Trophoblast cell (in vitro differentiated cells and primary cell): ENCODE data around the gene DCX.

Experiments used
- DNase-seq, 2 donors: peaks; one replicate each; pipeline ENCODE4 v3.0.0-alpha.2; 2016
- H2AFZ ChIP-seq: 2 replicates; pipeline ENCODE4 v1.6.1; 2013; ENCODE audit warnings: low read length, moderate library complexity, mild to moderate bottlenecking; ENCODE audit not compliant: insufficient read depth, poor library complexity
- H2AK5ac ChIP-seq: 2 replicates; pipeline ENCODE4 v1.6.1; 2013; ENCODE audit warnings: mild to moderate bottlenecking, low read length
- H2BK120ac ChIP-seq: 2 replicates; pipeline ENCODE4 v1.6.1; 2013; ENCODE audit warnings: low read length, mild to moderate bottlenecking, moderate library complexity; ENCODE audit not compliant: insufficient read depth, poor library complexity
- H2BK12ac ChIP-seq: 2 replicates; pipeline ENCODE4 v1.6.1; 2013; ENCODE audit warnings: mild to moderate bottlenecking, low read length, moderate library complexity
- H2BK5ac ChIP-seq: 2 replicates; pipeline ENCODE4 v1.6.1; 2013; ENCODE audit warnings: low read length, low read depth, moderate library complexity, mild to moderate bottlenecking; ENCODE audit not compliant: poor library complexity
- H3K14ac ChIP-seq: 2 replicates; pipeline ENCODE4 v1.6.1; 2013; ENCODE audit warnings: mild to moderate bottlenecking, low read length
- H3K18ac ChIP-seq: 2 replicates; pipeline ENCODE4 v1.6.1; 2013; ENCODE audit warnings: mild to moderate bottlenecking, low read length
- H3K23ac ChIP-seq: 2 replicates; pipeline ENCODE4 v1.6.1; 2013; ENCODE audit warnings: low read length
- H3K27ac ChIP-seq: 2 replicates; pipeline ENCODE4 v1.5.1; 2013; ENCODE audit warnings: low read depth, mild to moderate bottlenecking, inconsistent platforms, low read length, moderate library complexity
- H3K27me3 ChIP-seq: 2 replicates; pipeline ENCODE4 v1.6.1; 2013; ENCODE audit warnings: inconsistent platforms, mild to moderate bottlenecking, low read length, moderate library complexity; ENCODE audit not compliant: insufficient read depth
- H3K36me3 ChIP-seq, 2 experiments: 1 replicate in 1 of 2; 2 replicates in 1 of 2; pipeline ENCODE4 v1.6.1; 2013; ENCODE audit warnings: low read length in 2 of 2, mild to moderate bottlenecking in 2 of 2, moderate library complexity in 1 of 2; ENCODE audit not compliant: insufficient read depth in 2 of 2, control insufficient read depth in 1 of 2
- H3K4ac ChIP-seq: 2 replicates; pipeline ENCODE4 v1.6.1; 2013; ENCODE audit warnings: low read depth, mild to moderate bottlenecking, low read length, moderate library complexity
- H3K4me1 ChIP-seq, 2 experiments: 1 replicate in 1 of 2; 2 replicates in 1 of 2; pipeline ENCODE4 v1.6.1; 2013; ENCODE audit warnings: low read length in 2 of 2, mild to moderate bottlenecking in 2 of 2, moderate library complexity in 1 of 2; ENCODE audit not compliant: insufficient read depth in 2 of 2, control insufficient read depth in 1 of 2
- H3K4me2 ChIP-seq: 2 replicates; pipeline ENCODE4 v1.6.1; 2013; ENCODE audit warnings: inconsistent platforms, mild to moderate bottlenecking, low read length, moderate library complexity
- H3K4me3 ChIP-seq: 2 replicates; pipeline ENCODE4 v1.5.1; 2013; ENCODE audit warnings: mild to moderate bottlenecking, low read depth, low read length, inconsistent platforms
- H3K79me1 ChIP-seq: one replicate; pipeline ENCODE4 v1.6.1; 2013; ENCODE audit warnings: low read length
- H3K79me2 ChIP-seq: 2 replicates; pipeline ENCODE4 v1.6.1; 2013; ENCODE audit warnings: low read length, mild to moderate bottlenecking; ENCODE audit not compliant: control insufficient read depth, insufficient read depth, poor library complexity
- H3K9ac ChIP-seq: 2 replicates; pipeline ENCODE4 v1.6.1; 2013; ENCODE audit warnings: mild to moderate bottlenecking, low read length
- H3K9me3 ChIP-seq: 2 replicates; pipeline ENCODE4 v1.6.1; 2013; ENCODE audit warnings: low read depth, mild to moderate bottlenecking, control low read depth, inconsistent platforms, low read length; ENCODE audit not compliant: insufficient read depth
- H4K12ac ChIP-seq: 2 replicates; pipeline ENCODE4 v1.6.1; 2013; ENCODE audit warnings: low read depth, mild to moderate bottlenecking, low read length, moderate library complexity
- H4K8ac ChIP-seq: 2 replicates; pipeline ENCODE4 v1.6.1; 2013; ENCODE audit warnings: low read depth, mild to moderate bottlenecking, low read length, moderate library complexity
- H4K91ac ChIP-seq: one replicate; pipeline ENCODE4 v1.6.1; 2013; ENCODE audit warnings: low read depth, mild to moderate bottlenecking, low read length, moderate library complexity
- WGBS: extraction: QIAGEN DNeasy Blood & Tissue Kit; methylation state at CpG from one replicate; pipeline ENCODE4 v1.1.7; 2013; ENCODE audit warnings: missing lambda C conversion rate; ENCODE audit not compliant: insufficient read length, insufficient coverage; ENCODE audit errors: extremely low coverage; 5-methylcytosine and 5-hydroxymethylcytosine counted together

DCX gene

GRCh38 chrX:111444881-111445280 lies 32.9 kb upstream of the DCX start:
- Histone ChIP-seq H2AK5ac (no peak overlapping the region), H2BK12ac (no peak overlapping the region), H3K4me1 (peaks cover 0 to 2% of the 10 kb centered on the region in 2 experiments), H3K79me1 (no peaks in the 10 kb centered on the region), H3K14ac (no peak overlapping the region), H3K4ac (no peak overlapping the region), H4K8ac (no peak overlapping the region), H2BK5ac (no peak overlapping the region), H3K27ac (no peak overlapping the region), H3K79me2 (no peaks in the 10 kb centered on the region), H4K91ac (no peak overlapping the region), H2BK120ac (no peak overlapping the region), H2AFZ (no peak overlapping the region), H3K4me2 (no peak overlapping the region), H3K4me3 (no peak overlapping the region), H3K9ac (no peak overlapping the region), H3K27me3 (no peaks in the 10 kb centered on the region), H4K12ac (no peak overlapping the region), H3K9me3 (no peaks in the 10 kb centered on the region), H3K18ac (no peak overlapping the region), H3K23ac (no peak overlapping the region), H3K36me3 (no peaks in the 10 kb centered on the region)
- WGBS: no CpG with 5 or more reads among the region's 6 CpGs
- DNase-seq: peak in 1 of 2 donors; percentile 26

GRCh38 chrX:111443946-111444345 lies 32.0 kb upstream of the DCX start:
- Histone ChIP-seq H3K4me3 (no peak overlapping the region), H3K14ac (no peak overlapping the region), H2BK12ac (no peak overlapping the region), H3K9ac (no peak overlapping the region), H4K8ac (no peak overlapping the region), H3K23ac (no peak overlapping the region), H3K4ac (no peak overlapping the region), H3K36me3 (no peaks in the 10 kb centered on the region), H2AFZ (no peak overlapping the region), H3K4me1 (peaks cover 0 to 2% of the 10 kb centered on the region in 2 experiments), H3K79me2 (no peaks in the 10 kb centered on the region), H2BK5ac (no peak overlapping the region), H3K4me2 (no peak overlapping the region), H4K91ac (no peak overlapping the region), H2BK120ac (no peak overlapping the region), H3K9me3 (no peaks in the 10 kb centered on the region), H3K79me1 (no peaks in the 10 kb centered on the region), H3K27ac (no peak overlapping the region), H3K27me3 (no peaks in the 10 kb centered on the region), H3K18ac (no peak overlapping the region), H4K12ac (no peak overlapping the region), H2AK5ac (no peak overlapping the region)
- DNase-seq: no peak
- WGBS: no CpG with 5 or more reads among the region's 1 CpG

GRCh38 chrX:111442791-111443190 lies 30.8 kb upstream of the DCX start:
- Histone ChIP-seq H3K18ac (no peak overlapping the region), H3K23ac (no peak overlapping the region), H4K12ac (no peak overlapping the region), H3K4me3 (no peak overlapping the region), H4K91ac (no peak overlapping the region), H3K36me3 (no peaks in the 10 kb centered on the region), H2BK12ac (no peak overlapping the region), H4K8ac (no peak overlapping the region), H3K4me2 (no peak overlapping the region), H3K9ac (no peak overlapping the region), H2AK5ac (no peak overlapping the region), H3K79me1 (no peaks in the 10 kb centered on the region), H3K27me3 (no peaks in the 10 kb centered on the region), H3K4ac (no peak overlapping the region), H2AFZ (no peak overlapping the region), H2BK120ac (no peak overlapping the region), H3K27ac (no peak overlapping the region), H2BK5ac (no peak overlapping the region), H3K4me1 (peaks cover 0 to 2% of the 10 kb centered on the region in 2 experiments), H3K79me2 (no peaks in the 10 kb centered on the region), H3K9me3 (no peaks in the 10 kb centered on the region), H3K14ac (no peak overlapping the region)
- DNase-seq: peak; percentile 81 to 88
- no CpG with 5 or more reads among the region's 2 CpGs for WGBS

DNA sequence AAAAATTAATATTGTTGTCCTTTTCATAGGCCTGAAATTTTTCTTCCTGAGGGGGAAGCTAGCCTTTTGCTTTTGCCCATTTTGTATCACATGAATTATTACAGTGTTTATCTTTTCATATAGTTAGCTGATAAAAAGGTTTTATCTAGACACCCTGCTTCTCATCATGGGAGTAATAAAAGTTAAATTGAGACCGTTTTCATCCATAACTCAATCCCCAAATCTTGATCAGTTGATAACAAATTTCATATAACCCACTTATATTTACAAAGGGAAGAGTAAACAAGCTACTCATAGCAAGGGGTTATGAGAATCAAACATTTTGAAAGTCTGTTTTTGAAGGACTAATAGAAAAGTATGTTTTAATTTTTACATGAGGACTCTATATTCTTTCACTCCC lies 23.5 kb upstream of the DCX start:
- no peak overlapping the region for H3K4ac ChIP-seq
- H2AFZ ChIP-seq: no peak overlapping the region
- H3K4me3 ChIP-seq: no peak overlapping the region
- no peak overlapping the region for H4K8ac ChIP-seq
- H2BK12ac ChIP-seq: no peak overlapping the region
- H3K4me1 ChIP-seq: no peaks in the 10 kb centered on the region
- H3K23ac ChIP-seq: no peak overlapping the region
- no peak overlapping the region for H2BK5ac ChIP-seq
- no peaks in the 10 kb centered on the region for H3K79me2 ChIP-seq
- H3K27me3 ChIP-seq: no peaks in the 10 kb centered on the region
- H4K91ac ChIP-seq: no peak overlapping the region
- no peak overlapping the region for H2BK120ac ChIP-seq
- no peak overlapping the region for H3K18ac ChIP-seq
- no peak overlapping the region for H3K27ac ChIP-seq
- H3K4me2 ChIP-seq: no peak overlapping the region
- no peaks in the 10 kb centered on the region for H3K79me1 ChIP-seq
- H3K14ac ChIP-seq: no peak overlapping the region
- no peaks in the 10 kb centered on the region for H3K36me3 ChIP-seq
- H2AK5ac ChIP-seq: no peak overlapping the region
- no peak overlapping the region for H3K9ac ChIP-seq
- DNase-seq: no peak
- no peaks in the 10 kb centered on the region for H3K9me3 ChIP-seq
- no CpG with 5 or more reads among the region's 1 CpG for WGBS
- H4K12ac ChIP-seq: no peak overlapping the region
